NCI-H524 treated with DMSO at 0.1 percent for 48 hours (cell line): ENCODE data around the gene GALNT4.

Experiments
- DNase-seq: peaks from one replicate; lab custom pipeline; 2025; lab: John Stamatoyannopoulos, UW

GALNT4 gene

GRCh38 chr12:89529738-89530137, 5.1 kb upstream of the GALNT4 start:
- DNase-seq, result no peak

DNA sequence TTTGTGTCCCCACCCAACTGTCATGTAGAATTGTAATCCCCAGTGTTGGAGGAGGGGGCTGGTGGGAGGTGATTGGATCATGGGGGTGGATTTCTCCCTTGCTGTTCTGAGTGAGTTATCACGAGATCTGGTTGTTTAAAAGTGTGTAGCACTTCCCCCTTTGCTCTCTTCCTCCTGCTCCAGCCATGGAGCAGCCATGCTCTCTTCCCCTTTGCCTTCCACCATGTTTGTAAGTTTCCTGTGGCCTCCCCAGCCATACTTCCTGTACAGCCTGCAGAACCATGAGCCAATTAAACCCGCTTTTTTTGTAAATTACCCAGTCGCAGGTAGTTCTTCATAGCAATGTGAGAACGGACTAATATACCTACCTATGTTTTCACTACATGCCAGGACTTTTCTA, 3.8 kb upstream of the GALNT4 start:
- no peak for DNase-seq

- DNase-seq, result peak; percentile 84
Observed at GRCh38 chr12:89525824-89526770, 1.5 kb upstream of the GALNT4 start, which contains the start of gene POC1B. POC1B (minus strand) TSS chr12:89526047; CDS start chr12:89525895, 152 bp downstream.

- no peak for DNase-seq
Observed at GRCh38 chr12:89525305-89525823, 768 bp upstream of the GALNT4 start.

DNA sequence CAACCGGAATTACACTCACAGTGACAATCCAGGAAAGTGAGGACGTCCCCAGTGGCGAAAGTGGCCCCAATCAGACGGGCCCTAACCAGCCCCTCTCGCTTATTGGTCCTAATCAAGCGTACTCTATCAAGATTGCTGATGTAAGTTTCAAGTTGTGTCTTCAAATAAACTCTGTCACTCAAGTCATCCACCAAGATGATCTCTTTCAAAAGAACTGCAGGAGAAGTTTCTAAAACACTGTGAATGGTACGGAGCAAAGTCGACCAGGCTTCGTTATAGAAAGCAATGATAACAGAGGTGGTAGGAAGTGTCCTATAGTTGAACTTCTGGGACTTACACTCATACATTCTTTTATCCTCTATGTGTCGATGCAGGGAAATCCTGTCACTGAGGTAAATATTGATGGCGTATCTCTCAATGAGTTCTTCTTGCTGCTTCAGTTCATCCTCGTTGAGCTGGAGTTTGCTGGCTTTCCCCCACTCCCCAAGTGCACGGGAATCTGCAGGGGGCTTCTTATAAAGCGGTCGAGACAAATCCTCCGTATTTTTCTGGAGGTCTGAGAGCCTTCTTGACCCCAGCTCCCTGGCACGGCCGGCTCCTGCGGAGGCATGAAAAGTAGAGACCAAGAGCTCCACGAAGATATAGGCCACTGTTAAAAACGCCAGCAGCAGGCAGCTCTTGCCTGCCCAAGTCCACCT, 604 bp downstream of the GALNT4 start:
- no peak for DNase-seq

DNA sequence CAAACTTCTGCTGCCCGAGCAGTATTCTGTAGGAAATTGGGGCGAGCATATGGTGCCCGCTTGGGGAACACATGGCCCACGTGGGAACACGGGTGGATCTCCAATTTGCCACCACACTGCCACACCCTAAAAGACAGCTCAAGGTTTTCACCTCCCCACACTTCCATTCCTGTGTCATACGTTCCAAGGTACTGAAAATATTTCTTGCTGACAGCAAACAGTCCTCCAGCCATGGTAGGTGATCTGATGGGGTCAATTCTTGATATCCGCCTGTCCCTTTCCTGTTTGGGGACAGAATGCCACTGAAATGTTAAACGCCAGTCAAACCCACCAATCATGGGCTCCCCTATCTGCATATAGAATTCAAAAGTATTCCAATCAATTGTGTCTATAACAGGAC, 1.2 kb downstream of the GALNT4 start:
- no peak for DNase-seq

GRCh38 chr12:89521364-89522223, 3.0 kb downstream of the GALNT4 start:
- no peak for DNase-seq

GRCh38 chr12:89517720-89518119, 6.9 kb downstream of the GALNT4 start:
- no peak for DNase-seq

- DNase-seq, result no peak
Observed at GRCh38 chr12:89516633-89517032, 8.0 kb downstream of the GALNT4 start.

DNA sequence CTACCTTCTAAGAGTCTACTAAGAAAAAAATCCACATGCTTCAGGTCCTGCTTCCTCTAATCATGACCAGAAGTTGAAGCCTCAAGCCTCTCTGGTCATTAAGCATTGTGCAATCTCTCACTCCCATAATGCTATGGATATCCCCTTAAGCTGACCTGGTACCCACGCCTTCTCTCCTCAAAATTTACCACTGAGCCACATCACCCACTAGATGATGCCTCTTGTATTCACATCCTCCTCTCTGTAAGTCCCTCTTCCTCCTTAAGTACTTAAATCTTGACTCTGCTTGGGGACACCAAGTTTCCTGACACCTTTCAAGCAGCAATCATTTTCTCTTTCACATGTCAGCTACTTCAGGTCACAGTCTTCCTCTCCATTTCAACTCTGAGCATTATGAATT, 9.8 kb downstream of the GALNT4 start:
- DNase-seq, result no peak

DNA sequence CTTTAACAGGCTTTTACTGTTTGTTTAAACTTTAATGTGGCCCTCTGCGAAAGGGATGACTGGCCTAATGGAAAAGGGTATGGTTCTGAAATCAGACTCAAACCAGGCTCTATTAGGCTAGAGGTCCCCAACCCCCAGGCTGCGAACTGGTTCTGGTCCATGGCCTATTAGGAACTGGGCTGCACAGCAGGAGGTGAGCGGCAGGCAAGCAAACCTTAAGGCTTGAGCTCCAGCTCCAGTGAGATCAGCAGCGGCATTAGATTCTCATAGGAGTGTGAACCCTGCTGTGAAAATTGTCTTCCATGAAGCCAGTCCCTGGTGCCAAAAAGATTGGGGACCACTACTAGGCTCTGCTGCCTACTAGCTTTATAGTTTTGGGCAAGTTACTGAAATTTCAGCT, 11.1 kb downstream of the GALNT4 start:
- DNase-seq, result no peak

- no peak for DNase-seq
Observed at GRCh38 chr12:89507015-89507824, 17.4 kb downstream of the GALNT4 start.

DNA sequence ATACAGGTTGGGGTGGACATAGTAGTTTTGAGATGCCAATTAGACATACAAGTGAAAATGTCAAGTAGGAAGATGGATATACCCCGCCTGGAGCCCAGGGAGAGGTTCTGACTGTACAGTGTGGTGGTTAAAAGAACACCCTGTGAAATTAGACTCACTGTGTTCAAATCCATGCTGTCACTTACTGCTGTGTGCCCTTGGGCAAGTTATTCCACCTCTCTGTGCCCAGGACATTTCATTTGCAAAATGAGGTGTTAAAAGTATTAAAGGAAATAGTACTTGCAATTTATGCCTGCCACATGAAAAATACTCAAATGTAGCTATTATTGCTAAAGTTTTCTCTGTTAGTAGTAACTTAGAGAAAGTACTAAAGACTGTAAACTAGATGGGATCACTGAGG, 18.5 kb downstream of the GALNT4 start:
- no peak for DNase-seq

DNA sequence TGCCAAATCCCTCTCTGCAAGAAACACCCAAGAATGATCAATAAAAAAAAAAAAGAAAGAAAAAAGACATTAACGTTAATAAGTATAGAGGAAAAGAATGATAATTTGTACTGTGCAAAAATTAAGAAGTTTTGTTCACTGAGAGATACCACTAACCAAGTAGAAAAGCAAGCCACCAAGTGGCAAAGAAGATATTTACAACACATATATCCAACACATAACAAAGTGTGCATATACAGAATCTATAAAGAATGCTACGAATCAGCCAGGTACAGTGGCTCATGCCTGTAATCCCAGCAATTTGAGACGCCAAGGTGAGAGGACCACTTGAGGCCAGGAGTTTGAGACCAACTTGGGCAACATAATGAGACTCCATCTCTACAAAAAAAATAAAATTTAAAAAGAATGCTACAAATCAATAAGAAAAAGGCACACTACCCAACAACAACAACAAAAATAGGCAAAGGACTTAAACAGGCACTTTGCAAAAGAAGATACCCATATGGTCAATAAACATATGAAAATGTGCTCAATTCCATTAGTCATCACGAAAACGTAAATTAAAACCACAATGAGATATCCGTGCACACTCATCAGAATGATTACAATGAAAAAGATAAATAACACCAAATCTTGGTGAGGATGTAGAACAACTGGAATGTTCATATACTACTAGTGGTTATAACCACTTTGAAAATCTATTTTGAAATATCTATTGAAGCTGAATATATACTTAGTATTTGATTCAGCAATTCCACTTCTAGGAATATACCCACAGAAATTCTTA, 19.8 kb downstream of the GALNT4 start:
- no peak for DNase-seq

DNA sequence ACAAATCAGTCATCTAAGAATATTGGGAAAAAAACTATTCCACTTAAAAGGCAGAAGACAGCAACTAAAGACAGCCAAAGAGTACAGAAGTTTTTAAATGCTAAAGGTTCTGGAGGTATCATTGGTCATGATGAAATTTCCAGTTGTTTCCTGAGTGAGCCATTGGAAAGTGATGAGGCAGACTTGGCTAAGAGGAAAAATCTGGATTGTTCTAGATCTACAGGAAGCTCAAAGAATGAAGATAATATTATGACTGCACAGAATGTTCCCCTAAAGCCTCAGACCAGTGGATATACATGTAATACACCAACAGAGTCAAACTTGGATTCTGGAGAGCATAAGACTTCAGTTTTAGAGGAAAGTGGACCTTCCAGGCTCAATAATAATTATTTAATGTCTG, 22.8 kb downstream of the GALNT4 start:
- DNase-seq, result no peak

DNA sequence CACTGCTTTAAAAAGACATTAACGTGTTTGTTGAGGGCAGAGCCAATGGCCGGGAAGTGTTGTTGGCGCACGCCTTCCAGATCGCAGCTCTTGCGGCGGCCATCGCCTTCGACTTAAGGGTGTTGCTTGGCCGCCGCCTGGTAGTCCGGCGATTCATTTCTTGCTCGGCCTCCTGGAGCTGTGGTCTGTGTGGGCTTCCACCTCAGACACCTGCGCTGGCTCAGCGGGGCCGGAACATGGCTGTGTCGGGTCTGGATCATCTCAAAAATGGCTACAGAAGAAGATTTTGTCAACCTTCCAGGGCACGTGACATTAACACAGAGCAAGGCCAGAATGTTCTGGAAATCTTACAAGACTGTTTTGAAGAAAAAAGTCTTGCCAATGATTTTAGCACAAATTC, 24.7 kb downstream of the GALNT4 start:
- DNase-seq, result no peak

GRCh38 chr12:89497467-89497866, 27.1 kb downstream of the GALNT4 start:
- DNase-seq, result no peak

- no peak for DNase-seq
Observed at GRCh38 chr12:89497005-89497404, 27.6 kb downstream of the GALNT4 start.

DNA sequence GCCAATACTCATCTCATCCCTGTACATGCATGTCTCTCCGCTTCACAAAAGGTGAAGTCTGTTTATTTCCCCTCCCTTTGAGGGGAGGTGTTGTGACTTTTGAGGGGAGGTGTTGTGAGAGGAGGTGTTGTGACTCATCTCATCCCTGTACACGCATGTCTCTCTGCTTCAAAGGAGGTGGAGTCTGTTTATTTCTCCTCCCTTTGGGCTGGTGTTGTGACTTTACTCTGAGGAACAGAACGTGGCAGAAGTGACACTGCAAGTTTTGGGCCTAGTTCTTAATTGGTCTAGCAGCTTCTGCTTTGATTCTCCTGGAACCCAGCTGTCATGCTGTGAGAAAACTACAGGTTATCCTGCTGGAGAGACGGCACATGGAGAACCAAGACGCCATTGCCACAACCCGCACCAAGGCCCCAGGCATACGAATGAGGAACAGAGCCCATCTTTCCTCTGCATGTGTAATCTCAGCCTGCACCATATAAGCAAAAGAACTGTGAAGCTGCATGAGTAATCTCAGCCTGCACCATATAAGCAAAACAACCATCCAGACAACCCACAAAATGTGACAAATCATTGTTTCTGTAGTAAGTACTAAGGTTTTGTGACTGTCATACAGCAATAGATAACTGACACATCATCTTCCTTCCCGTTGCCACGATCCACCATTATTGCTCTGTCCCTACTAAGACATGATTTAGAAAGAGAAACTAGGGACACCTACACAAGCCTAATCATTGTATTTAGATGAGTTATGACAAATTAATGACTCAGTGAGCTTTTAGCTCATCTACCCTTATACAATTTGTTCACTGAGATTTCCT, 30.0 kb downstream of the GALNT4 start:
- no peak for DNase-seq
